ENCODE data around the gene NOL12. TPM values are rescaled to one million over a fixed set of nuclear protein-coding genes. Genes with fewer than 3 reads are reported as not detected.
A peak's percentile ranks its signal among the peaks of the same experiment; 100 is the strongest.

NOL12 gene
- total and polyA plus RNA-seq, 8 donors: 6.0 to 25.6 (median 10.3) TPM

DNA sequence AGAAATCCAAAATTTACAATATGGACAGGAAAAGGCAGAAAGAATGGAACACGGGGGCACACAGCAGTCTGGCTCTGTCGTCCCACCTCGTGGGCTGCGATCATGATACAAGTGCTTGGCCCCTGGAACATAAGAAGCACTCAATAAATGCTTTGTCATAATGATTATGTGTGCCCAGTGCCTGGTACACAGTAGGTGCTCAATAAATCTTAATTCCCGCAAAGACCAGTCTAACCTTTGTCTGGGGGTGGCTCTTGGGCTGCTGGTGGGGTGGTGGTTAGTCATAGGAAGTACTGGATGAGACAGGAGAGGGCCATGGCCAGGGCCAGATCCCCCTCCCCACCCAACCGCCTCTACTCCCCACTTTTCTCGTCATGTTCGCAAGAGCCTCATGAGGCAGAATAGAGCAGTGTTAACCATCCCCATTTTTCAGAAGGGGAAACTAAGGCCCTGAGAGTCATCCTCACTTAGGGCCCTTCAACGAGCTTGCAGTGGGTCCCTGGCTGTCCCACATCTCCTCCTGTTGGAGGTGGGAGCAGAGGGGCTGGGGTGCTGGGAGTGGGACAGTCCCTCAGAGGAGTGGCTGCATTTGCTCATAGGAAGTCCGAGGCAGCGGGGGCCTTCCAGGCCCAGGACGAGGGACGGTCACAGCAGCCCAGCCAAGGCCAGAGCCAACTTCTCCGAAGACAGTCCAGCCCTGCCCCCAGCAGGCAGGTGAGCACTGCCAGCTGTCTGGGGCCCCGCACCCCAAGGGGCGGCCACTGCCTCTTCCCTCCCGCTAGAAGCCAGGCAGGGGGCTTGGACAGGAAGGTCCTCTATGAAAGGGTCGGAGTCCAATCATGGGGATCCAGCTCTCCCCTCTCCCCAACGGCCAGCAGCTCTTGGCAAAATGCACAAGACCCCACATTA lies 46.8 kb downstream of the NOL12 start:
- intact Hi-C loops (cut with DNase I): no loop called here
- FAIRE-seq (no peak), ATAC-seq (no peak), DNase-seq (no peak)
- WGBS, 2 donors: 88 to 89% methylated on average over 19 of the region's 19 CpGs
- Histone ChIP-seq H3K9me3 (no peaks in the 10 kb centered on the region), H3K27me3 (no peaks in the 10 kb centered on the region), H3K4me1 (peaks cover 7 to 21% (median 10%) of the 10 kb centered on the region in 3 donors), H3K27ac (peak overlapping the region in 2 of 4 donors; percentile 66 to 80), H3K4me3 (no peak overlapping the region), H3K36me3 (no peaks in the 10 kb centered on the region)
- no peak for TF ChIP-seq CTCF (IDR thresholded peaks at IDR 0.05)

- no peaks in the 10 kb centered on the region for H3K36me3 ChIP-seq
- peaks cover 6 to 13% (median 10%) of the 10 kb centered on the region in 3 donors for H3K4me1 ChIP-seq
- DNase-seq (peak in 2 of 6 donors; percentile 54 to 63), FAIRE-seq (no peak), ATAC-seq (no peak)
- H3K27me3 ChIP-seq: no peaks in the 10 kb centered on the region
- H3K27ac ChIP-seq: no peak overlapping the region
- TF ChIP-seq CTCF (IDR thresholded peaks at IDR 0.05): no peak
- WGBS, 2 donors: 69 to 70% methylated on average over 11 of the region's 11 CpGs
- intact Hi-C loops (cut with DNase I): no loop called here
- H3K4me3 ChIP-seq: no peak overlapping the region
- H3K9me3 ChIP-seq: no peaks in the 10 kb centered on the region
These were observed 47.7 kb downstream of the NOL12 start for GRCh38 chr22:37733625-37734401.

- intact Hi-C loops (cut with DNase I): no loop called here
- Histone ChIP-seq H3K27ac (no peak overlapping the region), H3K4me1 (peaks cover 6 to 13% (median 10%) of the 10 kb centered on the region in 3 donors), H3K36me3 (no peaks in the 10 kb centered on the region), H3K4me3 (no peak overlapping the region), H3K27me3 (no peaks in the 10 kb centered on the region), H3K9me3 (no peaks in the 10 kb centered on the region)
- TF ChIP-seq CTCF (IDR thresholded peaks at IDR 0.05): no peak
- no peak for DNase-seq
- no peak for ATAC-seq
- WGBS, 2 donors: 84 to 85% methylated on average over 6 of the region's 6 CpGs
- FAIRE-seq: no peak
These were observed 48.2 kb downstream of the NOL12 start for GRCh38 chr22:37734402-37734700.

GRCh38 chr22:37734964-37735451 lies 48.9 kb downstream of the NOL12 start:
- Histone ChIP-seq H3K36me3 (no peaks in the 10 kb centered on the region), H3K27me3 (no peaks in the 10 kb centered on the region), H3K27ac (no peak overlapping the region), H3K4me3 (no peak overlapping the region), H3K4me1 (peaks cover 6 to 13% (median 10%) of the 10 kb centered on the region in 3 donors), H3K9me3 (no peaks in the 10 kb centered on the region)
- FAIRE-seq: no peak
- ATAC-seq: peak; percentile 32 to 53 (median 48)
- DNase-seq: peak in 4 of 6 donors; percentile 51 to 81 (median 65)
- TF ChIP-seq CTCF (IDR thresholded peaks at IDR 0.05): peak in 1 of 4 donors; percentile 33
- WGBS, 2 donors: 63 to 71% methylated on average over 14 to 16 of the region's 16 CpGs
- intact Hi-C loops (cut with DNase I): no loop called here
